IPS-20b (cell line): Measurements from ENCODE around the gene QSOX2.

ENCODE experiments used
- H3K27ac ChIP-seq: one replicate; pipeline ENCODE4 v1.5.1; 2013; ENCODE audit warnings: low read length
- H3K27me3 ChIP-seq: 2 replicates; pipeline ENCODE4 v1.6.1; 2013; ENCODE audit warnings: mild to moderate bottlenecking, low read length, inconsistent platforms; ENCODE audit not compliant: insufficient read depth
- H3K36me3 ChIP-seq: 2 replicates; pipeline ENCODE4 v1.6.1; 2013; ENCODE audit warnings: low read depth, mild to moderate bottlenecking, inconsistent platforms, low read length, moderate library complexity; ENCODE audit not compliant: insufficient read depth
- H3K4me1 ChIP-seq: 2 replicates; pipeline ENCODE4 v1.6.1; 2013; ENCODE audit warnings: mild to moderate bottlenecking, control low read depth, inconsistent platforms, low read length, moderate library complexity; ENCODE audit not compliant: insufficient read depth
- H3K4me3 ChIP-seq: 2 replicates; pipeline ENCODE4 v1.5.1; 2013; ENCODE audit warnings: mild to moderate bottlenecking, low read length, inconsistent platforms
- H3K9ac ChIP-seq: 2 replicates; pipeline ENCODE4 v1.6.1; 2013; ENCODE audit warnings: low read depth, mild to moderate bottlenecking, inconsistent platforms, low read length, moderate library complexity
- H3K9me3 ChIP-seq: 2 replicates; pipeline ENCODE4 v1.6.1; 2013; ENCODE audit warnings: mild to moderate bottlenecking, low read depth, low read length, inconsistent platforms; ENCODE audit not compliant: insufficient read depth

QSOX2 gene

GRCh38 chr9:136229096-136230065 lies 16.2 kb downstream of the QSOX2 start:
- no peak overlapping the region for H3K9ac ChIP-seq
- H3K4me3 ChIP-seq = no peak overlapping the region
- H3K27ac ChIP-seq = no peak overlapping the region
- H3K4me1 ChIP-seq = no peaks in the 10 kb centered on the region
- peaks cover 8% of the 10 kb centered on the region for H3K36me3 ChIP-seq
- no peaks in the 10 kb centered on the region for H3K27me3 ChIP-seq
- H3K9me3 ChIP-seq = no peaks in the 10 kb centered on the region

GRCh38 chr9:136228107-136228875 lies 17.3 kb downstream of the QSOX2 start:
- Histone ChIP-seq H3K9me3 (no peaks in the 10 kb centered on the region), H3K27me3 (no peaks in the 10 kb centered on the region), H3K27ac (no peak overlapping the region), H3K4me1 (no peaks in the 10 kb centered on the region), H3K9ac (no peak overlapping the region), H3K36me3 (peaks cover 17% of the 10 kb centered on the region), H3K4me3 (no peak overlapping the region)

GRCh38 chr9:136226680-136227407 lies 18.8 kb downstream of the QSOX2 start:
- Histone ChIP-seq H3K4me3 (no peak overlapping the region), H3K27me3 (no peaks in the 10 kb centered on the region), H3K9ac (no peak overlapping the region), H3K4me1 (no peaks in the 10 kb centered on the region), H3K27ac (no peak overlapping the region), H3K36me3 (peaks cover 26% of the 10 kb centered on the region), H3K9me3 (no peaks in the 10 kb centered on the region)

GRCh38 chr9:136225748-136226679 lies 19.6 kb downstream of the QSOX2 start:
- peaks cover 30% of the 10 kb centered on the region for H3K36me3 ChIP-seq

GRCh38 chr9:136225366-136225747 lies 20.3 kb downstream of the QSOX2 start:
- no peak overlapping the region for H3K27ac ChIP-seq
- peaks cover 27% of the 10 kb centered on the region for H3K36me3 ChIP-seq
- no peak overlapping the region for H3K9ac ChIP-seq
- H3K4me3 ChIP-seq = no peak overlapping the region
- no peaks in the 10 kb centered on the region for H3K4me1 ChIP-seq
- H3K27me3 ChIP-seq = no peaks in the 10 kb centered on the region
- no peaks in the 10 kb centered on the region for H3K9me3 ChIP-seq

More at GRCh38 chr9:136225748-136226679, 19.6 kb downstream of the QSOX2 start:
- Histone ChIP-seq H3K27me3 (no peaks in the 10 kb centered on the region), H3K27ac (no peak overlapping the region), H3K9ac (no peak overlapping the region), H3K9me3 (no peaks in the 10 kb centered on the region), H3K4me1 (no peaks in the 10 kb centered on the region), H3K4me3 (no peak overlapping the region)

- Histone ChIP-seq H3K9ac (no peak overlapping the region), H3K27me3 (no peaks in the 10 kb centered on the region), H3K4me3 (no peak overlapping the region), H3K4me1 (no peaks in the 10 kb centered on the region), H3K36me3 (peaks cover 27% of the 10 kb centered on the region), H3K27ac (no peak overlapping the region), H3K9me3 (no peaks in the 10 kb centered on the region)
These were observed 21.6 kb downstream of the QSOX2 start for GRCh38 chr9:136223871-136224640.

GRCh38 chr9:136222906-136223285 lies 22.7 kb downstream of the QSOX2 start:
- Histone ChIP-seq H3K9ac (no peak overlapping the region), H3K36me3 (peaks cover 37% of the 10 kb centered on the region), H3K4me1 (no peaks in the 10 kb centered on the region), H3K27me3 (no peaks in the 10 kb centered on the region), H3K9me3 (no peaks in the 10 kb centered on the region), H3K27ac (no peak overlapping the region), H3K4me3 (no peak overlapping the region)

- peaks cover 39% of the 10 kb centered on the region for H3K36me3 ChIP-seq
- no peaks in the 10 kb centered on the region for H3K27me3 ChIP-seq
- no peaks in the 10 kb centered on the region for H3K9me3 ChIP-seq
- H3K4me1 ChIP-seq = no peaks in the 10 kb centered on the region
- no peak overlapping the region for H3K9ac ChIP-seq
- no peak overlapping the region for H3K4me3 ChIP-seq
- no peak overlapping the region for H3K27ac ChIP-seq
These were observed 23.3 kb downstream of the QSOX2 start for GRCh38 chr9:136222166-136222905.

GRCh38 chr9:136220017-136220729 lies 25.4 kb downstream of the QSOX2 start:
- Histone ChIP-seq H3K27me3 (no peaks in the 10 kb centered on the region), H3K9me3 (no peaks in the 10 kb centered on the region), H3K9ac (no peak overlapping the region), H3K36me3 (peaks cover 52% of the 10 kb centered on the region), H3K4me1 (no peaks in the 10 kb centered on the region), H3K27ac (no peak overlapping the region), H3K4me3 (no peak overlapping the region)
